DMS53 treated with DMSO at 0.1 percent for 48 hours (cell line): ENCODE measurements around the gene HRH1.
"Not testable (repeated sequence)": the region's sequence is repeated elsewhere in the genome, so short reads cannot be mapped to it uniquely, and the experiment has no call there.

Source experiments
- DNase-seq: peaks from one replicate; lab custom pipeline; 2025; ENCODE audit not compliant: unreplicated experiment; lab: John Stamatoyannopoulos, UW

Gene HRH1

DNA sequence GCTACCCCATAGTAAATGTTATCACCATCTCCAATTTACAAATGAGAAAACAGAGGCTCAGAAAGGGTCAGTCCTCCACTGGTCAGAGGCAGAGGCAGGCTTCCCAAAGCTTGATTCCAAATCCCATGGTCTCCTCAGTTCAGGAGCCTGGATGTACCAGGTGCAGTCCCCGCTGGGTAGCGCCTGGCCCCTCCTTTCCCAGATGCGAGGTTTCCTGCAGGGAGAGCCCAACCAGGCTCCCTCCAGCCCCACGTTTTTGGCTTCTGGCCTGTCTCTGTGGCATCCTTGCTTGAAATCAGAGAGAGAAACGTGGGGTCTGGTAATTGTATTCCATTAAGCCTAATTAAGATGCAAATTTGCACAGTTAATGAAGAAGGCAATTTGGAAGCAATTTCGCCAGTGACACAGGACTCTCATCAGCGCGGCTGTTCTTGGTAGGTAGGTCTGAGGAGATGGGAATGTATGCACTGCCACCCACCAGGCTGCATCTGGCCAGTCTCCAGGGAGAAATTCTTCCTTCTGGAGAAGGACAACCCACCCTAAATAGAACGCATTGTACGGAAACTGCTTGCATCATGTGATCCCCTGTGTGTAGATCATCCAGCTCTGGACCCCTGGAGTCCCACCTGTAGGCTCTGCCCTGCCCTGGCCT, 50.5 kb downstream of the HRH1 start:
- DNase-seq, result no peak

DNA sequence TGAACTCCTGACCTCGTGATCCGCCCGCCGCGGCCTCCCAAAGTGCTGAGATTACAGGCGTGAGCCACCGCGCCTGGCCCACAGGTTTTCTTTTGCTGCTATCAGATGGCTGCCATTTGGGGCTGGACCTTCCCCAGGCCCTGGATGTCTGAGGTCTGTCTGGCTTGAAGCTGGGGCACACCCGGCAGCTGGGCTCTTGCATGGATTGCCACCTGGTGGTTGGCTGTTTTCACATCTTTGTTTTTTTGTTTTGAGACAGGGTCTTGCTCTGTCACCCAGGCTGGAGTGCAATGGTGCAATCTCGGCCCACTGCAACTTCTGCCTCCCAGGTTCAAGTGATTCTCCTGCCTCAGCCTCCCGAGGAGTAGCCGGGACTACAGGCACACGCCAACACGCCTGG, 51.6 kb downstream of the HRH1 start:
- not testable (repeated sequence) for DNase-seq

DNA sequence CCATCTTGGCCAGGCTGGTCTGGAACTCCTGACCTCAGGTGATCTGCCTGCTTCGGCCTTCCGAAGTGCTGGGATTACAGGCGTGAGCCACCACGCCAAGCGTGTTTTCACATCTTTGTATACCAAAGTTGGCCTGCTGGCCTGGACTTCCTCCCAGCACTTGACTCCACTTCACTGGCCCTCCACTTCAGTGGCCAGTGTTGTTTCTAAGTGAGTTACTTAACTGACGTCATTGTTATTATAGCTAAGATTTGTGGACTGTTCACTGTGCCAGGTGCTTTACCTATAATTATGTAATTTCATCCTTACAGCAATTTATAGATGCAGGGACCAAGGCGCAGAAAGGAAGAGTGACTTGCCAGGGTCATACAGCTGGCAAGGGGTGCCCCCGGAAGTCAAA, 52.0 kb downstream of the HRH1 start:
- DNase-seq, result no peak

DNA sequence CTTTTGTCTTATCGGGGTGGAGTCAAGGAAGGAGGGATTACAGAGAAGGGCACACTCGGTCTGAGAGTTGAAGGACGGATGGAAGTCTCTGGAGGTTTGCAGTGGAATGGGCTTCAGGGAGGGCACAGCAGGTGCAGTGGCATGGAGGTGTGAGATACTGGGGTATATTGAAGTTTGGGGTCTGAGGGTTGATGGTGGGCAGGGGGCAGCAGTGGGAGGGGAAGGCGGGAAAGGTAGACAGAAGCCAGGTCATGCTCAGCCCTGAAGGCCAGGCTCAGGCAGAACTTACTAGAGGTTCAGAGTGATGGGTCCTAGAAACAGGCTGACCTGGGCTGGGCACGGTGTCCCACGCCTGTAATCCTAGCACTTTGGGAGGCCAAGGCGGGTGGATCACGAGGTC, 52.7 kb downstream of the HRH1 start:
- no peak for DNase-seq

- no peak for DNase-seq
These were observed 57.4 kb downstream of the HRH1 start for GRCh38 chr3:11211531-11212298.

GRCh38 chr3:11212299-11212608, 58.0 kb downstream of the HRH1 start:
- no peak for DNase-seq

DNA sequence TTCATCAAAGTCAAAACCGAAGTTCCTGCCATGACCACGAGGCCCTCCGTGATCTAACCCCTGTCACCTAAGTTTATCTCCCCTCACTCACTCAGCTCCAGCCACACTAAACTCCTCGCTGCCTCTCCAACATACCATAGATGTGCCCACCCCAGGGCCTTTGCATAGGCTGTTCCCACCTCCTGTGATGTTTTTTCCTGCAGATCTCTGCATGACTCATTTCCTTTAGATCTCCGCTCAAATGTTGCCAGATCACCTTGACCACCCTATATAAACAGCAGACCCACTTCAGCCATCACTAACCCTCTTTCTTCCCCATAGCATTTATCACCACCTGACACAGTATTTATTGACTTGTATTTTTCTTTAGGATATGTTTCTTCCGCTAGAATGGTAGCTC, 58.5 kb downstream of the HRH1 start:
- no peak for DNase-seq

DNA sequence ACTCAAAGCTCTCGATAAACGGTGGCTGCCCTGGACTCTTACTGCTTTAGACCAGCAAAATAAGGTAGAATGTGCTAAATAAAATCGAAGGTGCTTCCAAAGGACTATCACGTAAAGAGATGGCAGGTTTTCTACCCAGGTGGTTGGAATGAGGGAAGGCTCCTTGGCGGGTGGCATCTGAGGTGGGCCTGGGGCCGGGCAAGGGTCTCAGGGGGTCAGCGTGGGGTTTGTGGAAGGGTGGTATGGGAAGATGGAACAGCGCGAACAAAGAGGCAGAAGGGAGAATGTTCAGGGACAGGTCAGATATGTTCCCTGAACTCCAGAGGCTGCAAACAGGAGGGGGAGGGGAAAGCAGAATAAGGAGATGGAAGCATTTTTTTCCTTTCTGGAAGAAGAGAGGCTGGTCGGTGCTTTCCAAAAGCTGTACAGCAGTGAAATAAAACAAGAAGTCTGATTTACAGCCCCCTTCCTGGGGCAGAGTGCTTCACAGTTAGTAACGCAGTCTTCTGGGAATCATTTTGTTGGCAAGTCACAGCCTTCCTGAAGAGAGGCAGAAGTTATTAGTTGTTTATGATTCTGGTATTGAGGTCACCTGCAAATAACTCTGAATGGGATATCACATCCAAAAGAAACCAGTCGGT, 59.6 kb downstream of the HRH1 start:
- no peak for DNase-seq

DNA sequence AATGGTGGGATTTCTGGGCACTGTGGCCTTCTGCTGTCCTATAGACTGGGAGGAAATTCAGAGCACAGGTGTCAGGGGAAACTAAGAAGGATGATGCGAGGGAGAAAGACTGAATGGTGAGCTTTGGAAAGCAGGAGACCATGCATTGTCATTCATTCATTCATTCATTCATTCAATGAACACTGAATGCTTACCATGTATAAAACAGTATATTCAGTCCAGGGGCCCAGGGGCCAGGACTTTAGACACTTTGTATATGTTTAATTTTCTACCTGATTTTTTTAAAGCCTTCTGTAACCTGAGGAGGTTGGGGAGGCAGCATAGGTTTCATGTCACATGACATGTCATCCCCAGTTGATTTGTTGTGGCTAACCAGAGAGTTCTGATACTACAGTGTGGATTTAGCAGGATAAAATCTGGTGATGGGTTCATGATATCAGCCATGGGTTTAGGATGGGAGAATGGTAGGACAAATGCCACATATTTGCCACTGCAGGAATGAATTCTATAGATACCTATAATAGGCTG, 60.2 kb downstream of the HRH1 start:
- no peak for DNase-seq

DNA sequence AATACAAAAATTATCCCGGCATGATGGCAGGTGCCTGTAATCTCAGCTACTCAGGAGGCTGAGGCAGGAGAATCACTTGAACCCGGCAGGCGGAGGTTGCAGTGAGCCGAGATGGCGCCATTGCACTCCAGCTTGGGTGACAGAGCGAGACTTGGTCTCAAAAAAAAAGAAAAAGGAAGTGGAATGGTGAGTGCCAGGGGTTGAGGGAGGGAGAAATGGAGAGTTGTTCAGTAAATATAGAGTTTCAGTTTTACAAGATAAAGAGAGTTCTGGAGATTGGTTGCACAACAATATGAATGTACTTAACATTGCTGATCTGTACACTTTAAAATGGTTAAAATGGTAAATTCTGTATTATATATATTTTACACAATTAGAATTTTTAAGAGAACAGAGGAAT, 63.1 kb downstream of the HRH1 start:
- not testable (repeated sequence) for DNase-seq

- DNase-seq, result no peak
These were observed 65.9 kb downstream of the HRH1 start for GRCh38 chr3:11220230-11220629.

DNA sequence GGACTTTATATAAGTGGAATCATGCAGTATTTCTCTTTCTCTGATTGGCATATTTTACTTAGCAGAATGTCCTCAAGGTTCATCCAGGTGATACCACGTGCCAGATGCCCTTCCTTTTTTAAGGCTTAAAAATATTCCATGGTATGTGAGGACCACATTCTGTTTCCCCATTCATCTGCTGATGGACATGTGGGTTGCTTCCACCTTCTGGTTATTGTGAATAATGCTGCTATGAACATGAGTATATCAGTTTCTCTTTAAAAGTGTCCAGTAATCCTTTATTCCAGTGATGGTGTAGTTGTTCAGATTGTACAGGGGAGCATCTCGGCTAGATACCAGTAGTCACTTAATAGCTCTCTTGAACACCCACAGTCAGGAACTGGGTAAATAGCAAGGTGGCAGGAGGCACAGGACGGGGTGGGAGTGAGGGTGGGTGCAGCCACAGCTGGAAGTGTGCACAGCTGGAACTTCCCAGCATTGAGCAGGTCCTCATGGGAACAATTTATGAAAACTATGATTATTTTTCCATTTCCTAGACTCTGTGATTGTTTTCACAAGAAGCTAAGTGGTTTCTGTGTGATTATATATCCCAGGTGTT, 67.6 kb downstream of the HRH1 start:
- DNase-seq, result no peak

DNA sequence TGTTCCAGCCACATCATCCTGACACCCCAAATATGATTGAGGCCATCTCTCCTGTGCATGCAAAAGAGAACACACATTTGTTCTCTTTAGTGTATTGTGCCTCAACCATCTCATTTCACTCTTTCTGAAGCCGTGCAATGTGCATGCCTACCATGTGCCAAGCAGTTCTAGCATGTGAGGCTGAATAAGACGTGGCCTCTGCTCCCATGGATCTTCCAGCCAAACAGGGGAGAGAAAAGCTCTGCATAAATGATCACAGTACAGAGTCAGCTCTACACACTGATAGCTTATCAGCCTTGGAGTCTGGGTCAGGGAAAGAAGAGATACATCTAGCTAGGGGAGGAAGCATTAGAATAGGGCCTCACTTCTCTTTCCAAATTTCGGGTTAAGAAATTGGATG, 69.7 kb downstream of the HRH1 start:
- no peak for DNase-seq

- DNase-seq, result no peak
These were observed 70.6 kb downstream of the HRH1 start for GRCh38 chr3:11224870-11225229.

DNA sequence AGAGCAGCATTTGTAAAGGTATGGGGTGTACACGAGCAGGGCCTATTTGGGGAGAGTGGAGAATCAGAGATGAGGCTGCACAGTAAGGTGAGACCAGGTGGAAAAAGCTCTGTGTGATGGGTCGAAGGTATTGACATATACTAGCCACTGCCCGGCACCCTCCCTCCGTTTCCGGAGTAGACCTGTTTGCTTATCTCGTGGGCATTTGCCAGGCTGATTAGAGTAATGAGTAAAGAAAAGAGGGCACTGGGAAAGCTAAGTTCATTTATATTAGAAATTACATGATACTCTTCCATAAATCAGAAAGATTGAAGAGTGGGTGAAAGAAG, 71.7 kb downstream of the HRH1 start:
- DNase-seq, result no peak

- DNase-seq, result no peak
These were observed 73.7 kb downstream of the HRH1 start for GRCh38 chr3:11228041-11228440.

- no peak for DNase-seq
These were observed 75.8 kb downstream of the HRH1 start for GRCh38 chr3:11230125-11230524.

- no peak for DNase-seq
These were observed 76.5 kb downstream of the HRH1 start for GRCh38 chr3:11230832-11231231.

DNA sequence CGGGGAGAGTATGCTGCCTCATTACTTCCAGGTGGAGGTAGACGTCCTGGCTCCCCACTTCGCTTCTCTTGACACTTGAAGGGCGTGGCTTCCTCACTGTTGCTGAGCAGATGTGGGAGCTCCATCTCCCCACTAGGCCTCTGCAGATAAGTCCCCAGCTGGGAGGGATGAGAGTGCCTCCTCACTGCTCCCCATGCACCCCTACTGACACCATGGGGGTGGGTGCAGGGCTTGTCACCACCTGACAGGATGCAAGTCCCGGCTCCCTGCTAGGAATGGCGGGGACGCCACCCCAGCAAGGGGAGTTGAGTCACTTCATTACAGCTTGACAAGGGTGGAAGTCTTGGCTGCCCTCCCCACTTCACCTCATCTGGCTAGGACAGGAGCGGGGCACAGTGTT, 81.1 kb downstream of the HRH1 start:
- no peak for DNase-seq

- DNase-seq, result peak; percentile 8
These were observed 82.5 kb downstream of the HRH1 start for GRCh38 chr3:11236588-11237461.

DNA sequence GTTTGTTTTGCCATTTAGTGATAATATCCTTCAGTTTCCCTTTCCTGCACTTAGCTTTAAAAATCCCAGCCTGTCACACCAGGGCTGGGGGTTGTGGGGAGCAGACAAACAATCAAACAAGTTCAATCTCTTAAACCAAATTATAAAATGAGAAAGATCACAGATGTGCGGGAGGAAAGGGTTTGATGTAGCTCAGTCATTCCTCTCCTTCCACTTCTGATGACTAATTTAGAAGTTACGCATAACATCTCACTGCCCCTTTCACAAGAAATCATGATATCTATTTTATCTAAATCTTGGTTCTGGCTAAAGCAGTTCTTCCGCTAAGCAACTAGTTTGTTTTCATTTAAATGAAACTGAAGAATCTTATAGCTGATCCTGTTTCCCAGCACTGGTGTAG, 83.8 kb downstream of the HRH1 start:
- no peak for DNase-seq
